ENCODE results near the gene STAT3.
A peak's percentile ranks its signal among the peaks of the same experiment; 100 is the strongest.
"Not testable (repeated sequence)": the region's sequence is repeated elsewhere in the genome, so short reads cannot be mapped to it uniquely, and the experiment has no call there.

Gene STAT3

DNA sequence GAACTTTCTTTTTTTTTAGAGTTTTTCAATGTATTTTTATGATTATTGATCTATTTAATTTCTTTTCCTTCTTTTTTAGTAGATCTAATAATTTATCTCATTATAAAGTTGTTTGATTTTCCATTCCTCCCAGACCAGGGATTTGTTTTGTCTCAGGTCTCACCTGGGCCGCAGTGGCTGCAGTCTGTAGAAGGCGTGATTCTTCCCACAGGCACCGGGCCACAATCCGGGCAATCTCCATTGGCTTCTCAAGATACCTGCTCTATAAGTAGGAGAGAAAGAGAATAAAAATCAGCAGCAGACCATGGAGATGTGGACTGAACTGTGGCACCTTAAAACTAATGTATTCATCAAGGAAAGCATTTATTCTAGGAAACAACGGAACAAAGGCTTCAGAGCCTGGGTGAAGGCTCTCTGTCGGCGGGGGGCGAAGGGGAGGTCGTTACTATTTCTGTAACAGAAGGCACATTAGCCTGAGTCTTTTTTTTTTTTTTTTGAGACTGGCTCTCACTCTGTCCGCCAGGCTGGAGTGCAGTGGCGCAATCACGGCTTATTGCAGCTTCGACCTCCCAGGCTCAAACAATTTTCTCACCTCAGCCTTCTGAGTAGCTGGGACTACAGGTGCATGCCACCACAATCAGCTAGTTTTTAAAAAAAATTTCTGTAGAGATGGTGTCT is 42.7 kb downstream of the STAT3 start:
- no peak for DNase-seq

DNA sequence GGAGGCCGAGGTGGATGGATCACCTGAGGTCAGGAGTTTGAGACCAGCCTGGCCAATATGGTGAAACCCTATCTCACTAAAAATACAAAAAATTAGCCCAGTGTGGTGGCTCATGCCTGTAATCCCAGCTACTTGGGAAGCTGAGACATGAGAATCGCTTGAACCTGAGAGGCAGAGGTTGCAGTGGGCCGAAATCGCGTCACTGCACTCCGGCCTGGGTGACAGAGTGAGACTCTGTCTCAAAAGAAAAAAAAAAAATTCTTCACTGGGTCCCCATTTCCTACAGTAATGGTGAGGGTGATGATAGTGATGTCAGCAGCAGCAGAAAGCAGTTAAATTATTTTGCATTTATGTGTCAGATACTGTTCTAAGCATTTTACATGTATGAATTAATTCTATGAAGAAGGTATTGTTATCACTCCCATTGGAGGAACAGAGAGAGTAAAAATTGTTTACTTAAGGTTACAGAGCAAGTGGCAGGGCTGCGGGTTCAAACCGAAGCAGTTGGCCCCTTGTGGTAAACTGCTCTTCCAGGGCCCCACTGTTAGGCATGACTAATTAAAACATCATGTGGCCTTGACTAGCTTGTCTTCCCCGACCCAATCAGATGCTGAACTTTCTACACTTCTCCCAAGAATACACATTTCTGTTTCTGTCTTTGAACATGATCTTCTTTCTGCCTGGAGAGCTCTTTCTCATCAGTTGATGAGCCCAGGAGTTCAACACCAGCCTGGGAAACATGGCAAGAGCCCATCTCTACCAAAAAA is 45.8 kb downstream of the STAT3 start:
- DNase-seq = no peak

DNA sequence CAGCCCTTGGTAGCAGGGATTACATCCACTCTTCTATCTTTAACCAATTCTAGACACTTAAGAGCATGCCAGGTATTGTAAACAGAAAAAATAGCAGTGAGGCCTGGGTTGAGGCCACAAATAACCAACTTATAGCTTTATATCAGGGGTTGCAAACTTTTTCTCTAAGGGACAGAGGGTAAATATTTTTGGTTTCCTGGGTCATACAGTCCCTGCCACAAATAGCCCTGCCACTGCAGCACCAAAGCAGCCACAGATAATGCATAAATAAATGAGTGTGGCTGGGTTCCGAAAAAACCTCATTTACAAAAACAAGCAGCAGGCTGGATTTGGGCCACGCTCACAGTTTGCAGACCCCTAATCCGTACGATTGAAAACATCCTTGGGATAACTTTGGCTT is 46.7 kb downstream of the STAT3 start:
- no peak for DNase-seq

DNA sequence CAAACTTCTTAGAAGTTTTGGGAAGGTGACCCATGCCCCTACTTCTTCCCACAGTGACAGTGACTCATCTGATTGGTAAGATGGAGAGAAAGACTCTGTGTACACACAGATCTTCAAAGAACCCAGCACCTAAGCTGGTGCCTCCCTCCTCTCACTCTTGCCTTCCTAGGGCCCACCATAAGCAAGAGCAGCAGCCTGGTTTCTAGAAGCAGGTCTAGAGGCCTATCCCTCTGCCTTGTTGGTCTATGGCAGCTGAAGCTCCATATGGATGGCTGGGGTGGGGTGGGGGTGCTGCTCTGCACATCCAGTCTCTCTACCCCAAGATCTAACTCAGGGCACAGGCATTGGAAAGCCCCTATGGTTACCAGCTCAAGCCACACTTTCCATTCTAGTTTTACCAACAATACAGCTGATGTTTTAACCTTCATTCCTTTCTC is 47.5 kb downstream of the STAT3 start:
- no peak for DNase-seq

DNA sequence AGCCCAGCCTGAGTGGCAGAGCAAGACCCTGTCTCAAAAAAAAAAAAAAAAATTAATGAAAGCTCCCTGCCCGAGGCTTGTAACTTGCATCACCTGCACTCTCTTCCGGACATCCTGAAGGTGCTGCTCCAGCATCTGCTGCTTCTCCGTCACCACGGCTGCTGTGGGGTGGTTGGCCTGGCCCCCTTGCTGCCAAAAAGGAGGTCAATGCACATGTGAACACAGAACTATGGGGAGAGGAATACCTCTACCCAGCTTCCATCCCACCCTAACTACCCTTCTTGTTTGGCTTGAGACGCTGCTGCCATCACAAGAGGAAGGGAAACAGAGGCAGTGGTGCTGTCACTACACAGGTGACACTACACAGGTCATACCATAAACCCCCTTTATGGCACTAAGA is 49.0 kb downstream of the STAT3 start:
- DNase-seq = no peak

DNA sequence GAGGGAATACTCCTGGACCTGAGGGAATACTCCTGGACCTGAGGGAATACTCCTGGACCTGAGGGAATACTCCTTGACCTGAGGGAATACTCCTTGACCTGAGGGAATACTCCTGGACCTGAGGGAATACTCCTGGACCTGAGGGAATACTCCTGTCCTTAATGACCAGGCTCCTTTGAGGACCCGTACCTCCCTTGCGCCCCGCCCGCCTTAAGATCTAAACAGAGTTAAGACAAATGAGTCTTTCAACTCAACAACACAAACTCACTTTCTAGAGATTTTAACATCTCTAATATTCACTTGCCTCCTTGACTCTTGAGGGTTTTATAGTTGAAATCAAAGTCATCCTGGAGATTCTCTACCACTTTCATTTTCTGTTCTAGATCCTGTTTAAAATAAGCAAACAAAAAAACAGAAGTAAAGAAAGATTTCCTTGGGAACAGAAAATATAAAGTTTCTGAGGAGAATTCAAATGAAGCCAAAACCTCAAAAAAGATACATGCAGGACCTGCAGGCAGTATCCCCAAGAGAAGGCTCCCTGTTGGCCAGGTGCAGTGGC is 49.7 kb downstream of the STAT3 start:
- no peak for DNase-seq

DNA sequence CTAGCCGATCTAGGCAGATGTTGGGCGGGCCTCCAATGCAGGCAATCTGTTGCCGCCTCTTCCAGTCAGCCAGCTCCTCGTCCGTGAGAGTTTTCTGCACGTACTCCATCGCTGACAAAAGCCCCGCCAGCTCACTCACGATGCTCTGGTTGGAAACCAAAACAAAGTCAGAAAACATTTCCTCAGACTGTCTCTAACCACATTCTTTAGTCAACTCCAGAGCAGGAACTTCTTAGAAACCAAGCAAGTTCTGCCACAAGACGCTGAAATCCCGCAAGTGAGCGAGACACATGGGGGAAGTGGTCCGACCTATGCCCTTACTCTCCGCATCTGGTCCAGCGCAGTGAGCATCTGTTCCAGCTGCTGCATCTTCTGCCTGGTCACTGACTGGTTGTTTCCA is 50.8 kb downstream of the STAT3 start:
- DNase-seq = peak; percentile 59

DNA sequence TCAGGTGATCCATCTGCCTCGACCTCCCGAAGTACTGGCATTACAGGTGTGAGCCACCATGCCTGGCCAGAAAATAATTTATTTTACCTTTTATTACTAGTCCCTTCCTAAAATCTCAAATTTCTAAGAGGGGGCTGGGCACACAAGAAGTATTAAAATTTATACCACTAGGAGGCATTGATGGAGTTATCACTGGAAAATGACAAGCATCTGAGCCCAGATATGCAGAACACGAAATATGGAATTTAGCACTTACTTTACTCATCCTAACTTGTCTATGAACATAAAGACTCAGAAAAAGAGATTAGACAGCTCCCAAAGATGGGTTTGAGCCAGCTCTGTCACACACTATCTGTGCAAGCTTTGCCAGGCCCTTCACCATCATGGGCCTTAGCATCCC is 53.6 kb downstream of the STAT3 start:
- no peak for DNase-seq

DNA sequence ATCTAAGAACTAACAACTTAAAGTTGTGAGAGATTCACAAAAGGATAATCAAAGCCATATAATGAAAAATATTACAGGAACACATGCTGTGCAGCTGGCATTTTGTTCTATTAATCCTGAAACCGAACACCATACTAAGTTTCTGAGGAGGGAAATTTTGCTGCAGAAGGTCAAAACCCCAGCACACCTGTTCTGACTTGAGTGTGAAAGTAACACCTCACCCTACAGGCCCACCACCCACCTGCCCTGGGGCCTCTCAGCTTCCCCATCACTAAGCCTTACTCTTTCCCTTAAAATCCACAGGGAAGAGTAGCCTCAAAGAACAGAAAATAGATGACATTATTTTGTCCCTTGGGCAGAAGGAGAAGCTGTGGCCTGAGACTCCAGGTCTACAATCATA is 55.2 kb downstream of the STAT3 start:
- no peak for DNase-seq

DNA sequence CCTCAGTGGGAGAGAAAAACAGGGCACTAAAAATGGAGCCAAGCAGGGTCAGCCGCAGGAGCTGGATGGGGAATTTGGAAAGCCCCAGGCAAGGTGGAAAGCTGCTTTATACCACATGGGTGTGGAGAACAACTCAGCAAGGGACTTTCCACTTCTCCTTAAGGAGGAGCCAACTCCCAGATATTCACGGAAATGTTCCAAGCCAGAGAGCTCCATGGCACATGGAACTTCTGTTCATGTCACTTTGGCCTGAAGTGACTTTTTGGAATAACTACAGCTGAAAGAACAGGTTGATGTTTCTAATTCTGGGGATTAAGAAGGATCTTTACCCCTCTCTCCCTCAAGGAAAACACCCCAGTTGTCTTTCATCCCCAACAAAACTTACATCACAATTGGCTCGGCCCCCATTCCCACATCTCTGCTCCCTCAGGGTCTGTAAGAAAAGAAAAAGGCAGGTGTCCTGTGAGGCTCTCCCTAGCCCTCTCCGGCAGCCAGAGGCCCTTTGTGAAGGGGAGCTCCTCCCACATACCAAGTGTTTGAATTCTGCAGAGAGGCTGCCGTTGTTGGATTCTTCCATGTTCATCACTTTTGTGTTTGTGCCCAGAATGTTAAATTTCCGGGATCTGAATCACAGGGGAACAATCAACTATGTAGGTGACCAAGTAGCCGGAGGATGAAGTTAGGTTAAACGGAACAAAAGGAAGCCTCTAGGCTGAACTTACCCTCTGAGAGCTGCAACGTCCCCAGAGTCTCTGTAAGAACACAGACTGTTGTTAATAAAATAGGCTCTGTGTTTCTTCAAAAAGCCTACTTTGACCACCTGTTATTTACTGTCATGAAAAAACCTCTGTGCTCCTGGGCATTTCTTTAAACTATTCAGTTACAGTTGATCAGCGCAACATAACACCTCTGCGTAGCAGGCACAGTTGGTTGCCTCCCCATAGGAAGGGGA is 58.9 kb downstream of the STAT3 start:
- DNase-seq = no peak

DNA sequence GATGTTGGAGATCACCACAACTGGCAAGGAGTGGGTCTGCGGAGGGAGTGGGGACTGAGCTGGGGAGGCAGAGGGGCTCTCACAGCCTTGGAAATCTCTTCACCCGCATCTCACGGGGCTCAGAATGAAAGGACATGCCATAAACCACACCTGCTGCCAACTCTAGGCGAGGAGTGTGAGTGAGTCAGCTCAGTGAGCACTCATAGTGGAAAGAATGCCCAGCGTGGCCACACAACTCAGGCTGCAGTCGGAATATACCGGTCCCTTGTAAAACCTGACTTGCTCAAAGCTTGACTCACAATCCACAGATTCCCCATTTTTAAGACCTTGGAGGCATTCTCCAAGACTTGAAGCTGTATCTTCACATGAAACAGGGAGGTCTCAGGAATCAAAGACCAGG is 63.2 kb downstream of the STAT3 start:
- DNase-seq = no peak

DNA sequence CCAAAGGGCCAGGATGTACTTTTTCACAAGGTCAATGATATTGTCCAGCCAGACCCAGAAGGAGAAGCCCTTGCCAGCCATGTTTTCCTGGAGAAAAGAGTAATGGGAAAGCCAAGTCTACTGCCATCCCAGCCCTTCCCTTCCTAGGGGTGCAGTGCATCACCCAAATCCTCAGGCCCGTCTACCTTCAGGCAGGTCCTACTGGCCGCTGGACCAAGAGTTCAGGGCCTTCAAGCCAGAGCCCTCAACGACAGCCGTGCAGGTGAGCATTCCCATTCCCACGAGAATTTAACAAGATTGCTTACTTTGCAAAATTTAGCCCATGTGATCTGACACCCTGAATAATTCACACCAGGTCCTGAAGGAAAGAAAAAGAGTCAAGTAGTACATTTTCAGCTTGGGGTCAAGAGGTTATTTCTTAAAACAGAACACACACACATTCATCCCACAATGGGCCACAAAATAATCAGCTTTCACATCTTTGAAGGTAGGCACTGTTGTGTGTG is 64.9 kb downstream of the STAT3 start:
- no peak for DNase-seq

DNA sequence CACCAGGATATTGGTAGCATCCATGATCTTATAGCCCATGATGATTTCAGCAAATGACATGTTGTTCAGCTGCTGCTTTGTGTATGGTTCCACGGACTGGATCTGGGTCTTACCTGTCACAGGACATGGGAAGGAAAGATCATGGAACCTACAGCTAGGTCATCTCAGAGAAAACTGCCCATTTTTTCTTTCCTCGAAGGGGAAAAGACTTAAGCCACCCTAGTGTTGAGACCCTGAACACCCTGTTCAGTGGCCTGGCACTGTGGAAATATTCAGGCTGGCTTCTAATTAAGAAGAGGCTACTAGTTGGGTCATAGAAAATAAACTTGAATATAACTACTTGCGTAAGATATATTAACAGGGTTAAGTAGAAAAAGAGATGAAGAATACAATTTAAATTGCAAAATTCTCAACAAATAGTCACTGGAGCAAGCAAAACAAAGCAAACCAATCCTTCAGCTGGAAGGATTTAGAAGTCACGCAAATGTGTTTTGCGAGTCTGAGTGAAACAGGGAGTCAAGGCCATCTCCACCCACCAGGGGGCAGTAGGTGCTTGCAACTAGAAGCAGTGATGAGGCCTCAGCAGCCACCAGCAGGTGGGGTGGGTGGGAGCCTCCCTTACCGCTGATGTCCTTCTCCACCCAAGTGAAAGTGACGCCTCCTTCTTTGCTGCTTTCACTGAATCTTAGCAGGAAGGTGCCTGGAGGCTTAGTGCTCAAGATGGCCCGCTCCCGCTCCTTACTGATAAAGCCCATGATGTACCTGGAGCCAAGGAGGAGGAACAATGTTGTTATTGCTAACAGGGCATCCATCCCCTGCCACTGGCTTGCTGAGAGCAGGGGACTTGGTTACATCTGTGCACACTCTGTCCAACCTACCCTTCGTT is 65.6 kb downstream of the STAT3 start:
- peak; percentile 91 for DNase-seq

DNA sequence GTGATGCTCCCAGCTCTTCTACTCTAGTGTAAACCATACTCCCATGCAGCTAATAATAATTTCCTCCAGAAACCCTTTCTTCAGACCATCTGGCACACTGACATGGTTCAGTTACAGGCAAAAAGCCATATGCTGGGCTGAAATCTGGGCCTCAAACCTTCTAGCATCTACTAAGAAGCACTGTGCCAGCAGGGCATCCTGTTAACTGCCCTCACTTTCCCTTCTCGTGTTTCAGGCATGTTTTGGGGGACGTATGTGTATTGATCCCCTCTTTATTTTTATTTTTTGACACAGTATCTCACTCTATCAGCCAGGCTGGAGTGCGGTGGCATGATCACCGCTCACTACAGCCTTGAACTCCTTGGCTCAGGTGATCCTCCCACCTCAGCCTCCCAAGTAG is 66.7 kb downstream of the STAT3 start:
- DNase-seq = no peak

DNA sequence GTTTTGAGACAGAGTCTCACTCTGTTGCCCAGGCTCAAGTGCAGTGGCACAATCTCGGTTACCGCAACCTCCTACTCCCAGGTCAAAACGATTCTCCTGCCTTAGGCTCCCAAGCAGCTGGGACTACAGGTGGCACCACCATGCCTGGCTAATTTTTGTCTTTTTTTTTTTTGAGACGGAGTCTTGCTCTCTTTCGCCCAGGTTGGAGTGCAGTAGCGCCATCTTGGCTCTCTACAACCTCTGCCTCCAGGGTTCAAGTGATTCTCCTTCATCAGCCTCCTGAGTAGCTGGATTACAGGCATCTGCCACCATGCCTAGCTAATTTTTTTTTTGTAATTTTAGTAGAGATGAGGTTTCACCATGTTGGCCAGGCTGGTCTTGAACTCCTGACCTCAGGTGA is 70.3 kb downstream of the STAT3 start:
- DNase-seq = not testable (repeated sequence)

DNA sequence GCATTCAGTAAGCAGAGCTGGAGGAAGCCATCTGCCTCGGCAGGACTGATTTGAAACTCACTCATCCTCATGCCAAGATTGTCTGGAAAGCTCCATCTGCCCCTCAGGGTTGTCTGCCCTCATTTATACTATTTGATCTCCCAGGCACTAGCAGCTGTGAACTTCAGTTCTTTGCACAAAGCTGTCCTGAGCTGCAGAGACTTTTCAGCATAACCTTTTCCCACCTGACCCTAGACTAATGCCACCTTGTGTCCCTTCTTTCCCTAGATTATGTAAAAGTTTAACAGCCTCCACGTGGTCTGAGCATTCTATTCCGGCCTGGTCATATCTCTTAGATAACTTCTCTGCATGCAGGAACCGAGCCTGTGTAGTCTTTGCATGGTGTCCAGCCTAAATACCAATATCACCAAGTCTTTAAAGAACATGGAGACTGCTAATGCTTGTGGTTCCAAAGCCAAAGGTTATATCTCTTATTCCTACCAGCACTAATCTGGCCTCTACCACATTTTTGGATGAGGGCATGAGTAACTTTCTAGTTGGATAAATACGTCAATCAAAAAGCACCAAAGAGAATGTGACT is 70.9 kb downstream of the STAT3 start:
- DNase-seq = no peak

DNA sequence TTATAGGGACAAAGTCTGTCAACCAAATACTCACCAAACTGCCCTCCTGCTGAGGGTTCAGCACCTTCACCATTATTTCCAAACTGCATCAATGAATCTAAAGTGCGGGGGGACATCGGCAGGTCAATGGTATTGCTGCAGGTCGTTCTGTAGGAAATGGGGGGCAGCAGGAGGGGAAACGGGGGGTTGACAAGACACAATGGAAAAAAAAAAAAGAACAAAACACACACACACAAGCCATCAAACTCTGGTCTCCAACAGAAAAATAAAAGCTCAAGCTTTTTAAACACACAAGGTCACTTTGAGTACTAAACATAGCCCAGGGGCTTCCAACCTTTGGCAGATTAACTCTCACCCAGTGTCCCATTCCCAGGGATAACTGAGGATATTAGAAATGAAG is 71.5 kb downstream of the STAT3 start:
- no peak for DNase-seq

DNA sequence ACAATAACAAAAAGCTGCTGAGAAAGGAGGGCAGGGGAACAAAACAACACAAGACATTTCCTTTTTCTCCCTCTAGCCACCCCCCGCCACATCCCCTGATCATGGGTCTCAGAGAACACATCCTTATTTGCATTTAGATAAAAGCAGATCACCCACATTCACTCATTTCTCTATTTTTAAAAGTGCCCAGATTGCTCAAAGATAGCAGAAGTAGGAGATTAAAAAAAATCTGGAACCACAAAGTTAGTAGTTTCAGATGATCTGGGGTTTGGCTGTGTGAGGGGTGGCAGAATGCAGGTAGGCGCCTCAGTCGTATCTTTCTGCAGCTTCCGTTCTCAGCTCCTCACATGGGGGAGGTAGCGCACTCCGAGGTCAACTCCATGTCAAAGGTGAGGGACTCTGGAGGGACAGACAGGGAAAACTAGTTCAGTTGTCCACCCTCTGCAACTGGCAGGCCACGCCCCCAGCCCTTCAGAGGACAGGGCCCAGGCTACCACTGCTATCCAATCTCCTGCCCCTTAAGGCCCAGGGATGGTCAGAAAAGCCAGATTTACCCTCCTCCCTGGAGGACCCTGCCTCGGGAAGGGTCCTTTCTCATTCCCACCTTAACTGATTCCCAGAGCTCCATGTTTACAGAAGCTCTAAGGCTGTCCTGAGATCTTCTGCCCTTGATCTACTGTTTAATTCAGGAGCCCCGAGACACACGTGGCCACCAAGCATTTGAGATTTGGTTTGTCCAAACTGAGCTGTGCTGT is 72.7 kb downstream of the STAT3 start:
- DNase-seq = no peak

DNA sequence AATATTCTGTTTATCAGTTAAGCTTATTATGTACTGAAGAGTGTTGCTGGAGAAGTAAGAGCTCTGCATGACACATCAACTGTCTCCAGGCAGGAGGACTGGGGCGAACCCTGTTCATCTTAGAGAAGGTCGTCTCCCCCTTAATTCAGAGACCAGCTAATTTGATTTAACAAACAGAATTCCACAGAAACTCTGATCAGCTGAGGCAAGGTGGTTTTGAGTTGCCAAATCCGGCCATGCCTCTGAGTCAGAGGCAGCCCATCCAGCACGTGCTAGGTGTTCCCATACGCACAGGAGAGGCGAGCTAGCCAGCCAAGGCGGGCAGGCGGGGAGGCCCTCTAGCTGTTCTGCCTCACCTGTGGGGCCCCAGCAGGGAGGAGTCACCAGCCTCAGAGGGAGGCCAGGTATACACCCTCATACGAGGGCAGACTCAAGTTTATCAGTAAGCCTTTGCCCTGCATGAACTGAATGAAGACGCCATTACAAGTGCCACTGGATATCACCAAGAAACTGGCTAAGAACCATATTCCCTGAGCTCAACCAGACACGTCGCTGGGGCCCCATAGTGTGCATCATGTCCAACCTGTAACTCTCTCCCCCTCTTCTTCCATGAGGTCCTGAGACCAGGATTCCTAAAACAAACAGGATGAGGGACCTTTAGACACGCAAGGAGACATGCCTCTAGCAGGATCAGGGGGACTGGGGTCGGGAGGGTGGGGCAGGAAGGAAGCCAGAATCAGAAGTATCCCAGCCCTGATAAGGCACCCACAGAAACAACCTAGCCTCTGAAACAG is 74.3 kb downstream of the STAT3 start:
- DNase-seq = no peak

DNA sequence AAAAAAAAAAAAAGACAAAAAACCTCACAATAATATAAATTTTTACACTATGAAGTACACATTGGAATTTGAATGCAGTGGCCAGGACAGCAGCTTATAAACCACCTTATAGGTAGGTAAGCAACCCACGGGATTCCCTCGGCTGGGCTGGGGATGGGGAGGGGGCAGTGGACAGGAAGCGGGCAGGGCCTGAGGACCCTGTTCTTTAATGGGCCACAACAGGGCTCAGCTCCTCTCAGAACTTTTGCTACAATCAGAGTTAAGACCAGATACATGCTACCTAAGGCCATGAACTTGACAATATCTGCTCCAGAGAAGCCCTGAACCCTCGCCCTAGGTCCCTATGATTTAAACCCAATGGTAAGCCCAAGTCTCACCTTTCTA is 74.9 kb downstream of the STAT3 start:
- no peak for DNase-seq

All from CD4-positive, alpha-beta T cell treated with Interleukin-15 for 1 hour (primary cell).